ENCODE measurements around the gene MSH5. TPM values are rescaled to one million over a fixed set of nuclear protein-coding genes. Genes with fewer than 3 reads are reported as not detected.
A peak's percentile ranks its signal among the peaks of the same experiment; 100 is the strongest.
"Not testable (repeated sequence)": the region's sequence is repeated elsewhere in the genome, so short reads cannot be mapped to it uniquely, and the experiment has no call there.

MSH5 gene
- total RNA-seq, 2 donors from 2014 or later: 6.7 to 12.9 TPM

GRCh38 chr6:31785475-31785874, 45.7 kb downstream of the MSH5 start:
- Histone ChIP-seq H3K4me3 (no peak overlapping the region), H3K27ac (no peak overlapping the region), H3K27me3 (no peaks in the 10 kb centered on the region), H3K36me3 (replicated peaks in 1 of 2; ENCODE audit: insufficient read depth in 1 of 2, low read depth in 2 of 2) (peaks cover 0 to 29% of the 10 kb centered on the region in 2 donors), H3K4me1 (no peaks in the 10 kb centered on the region), H3K9me3 (no peaks in the 10 kb centered on the region)
- no peak for TF ChIP-seq POLR2A (IDR thresholded peaks at IDR 0.05)
- ATAC-seq: no peak
- no peak for DNase-seq
- intact Hi-C loops (cut with DNase I): no loop called here
- 91 to 96% methylated on average over 10 to 11 of the region's 11 CpGs for WGBS, 2 donors

- ATAC-seq (no peak), DNase-seq (peak; percentile 39 to 68 (median 47))
- Histone ChIP-seq H3K27me3 (no peaks in the 10 kb centered on the region), H3K4me1 (peaks cover 22% of the 10 kb centered on the region), H3K36me3 (replicated peaks in 1 of 2; ENCODE audit: insufficient read depth in 1 of 2, low read depth in 2 of 2) (peaks cover 0 to 3% of the 10 kb centered on the region in 2 donors), H3K9me3 (no peaks in the 10 kb centered on the region), H3K4me3 (no peak overlapping the region), H3K27ac (no peak overlapping the region)
- 65 to 70% methylated on average over 10 to 12 of the region's 12 CpGs for WGBS, 2 donors
- intact Hi-C loops (cut with DNase I): no loop called here
- no peak for TF ChIP-seq POLR2A (IDR thresholded peaks at IDR 0.05)
- TF ChIP-seq, protein P1, sequence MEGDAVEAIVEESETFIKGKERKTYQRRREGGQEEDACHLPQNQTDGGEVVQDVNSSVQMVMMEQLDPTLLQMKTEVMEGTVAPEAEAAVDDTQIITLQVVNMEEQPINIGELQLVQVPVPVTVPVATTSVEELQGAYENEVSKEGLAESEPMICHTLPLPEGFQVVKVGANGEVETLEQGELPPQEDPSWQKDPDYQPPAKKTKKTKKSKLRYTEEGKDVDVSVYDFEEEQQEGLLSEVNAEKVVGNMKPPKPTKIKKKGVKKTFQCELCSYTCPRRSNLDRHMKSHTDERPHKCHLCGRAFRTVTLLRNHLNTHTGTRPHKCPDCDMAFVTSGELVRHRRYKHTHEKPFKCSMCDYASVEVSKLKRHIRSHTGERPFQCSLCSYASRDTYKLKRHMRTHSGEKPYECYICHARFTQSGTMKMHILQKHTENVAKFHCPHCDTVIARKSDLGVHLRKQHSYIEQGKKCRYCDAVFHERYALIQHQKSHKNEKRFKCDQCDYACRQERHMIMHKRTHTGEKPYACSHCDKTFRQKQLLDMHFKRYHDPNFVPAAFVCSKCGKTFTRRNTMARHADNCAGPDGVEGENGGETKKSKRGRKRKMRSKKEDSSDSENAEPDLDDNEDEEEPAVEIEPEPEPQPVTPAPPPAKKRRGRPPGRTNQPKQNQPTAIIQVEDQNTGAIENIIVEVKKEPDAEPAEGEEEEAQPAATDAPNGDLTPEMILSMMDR (IDR thresholded peaks at IDR 0.05): peak in 6 of 7 experiments; percentile 34 to 66 (median 50)
Observed at GRCh38 chr6:31791324-31792089, 51.7 kb downstream of the MSH5 start.

DNA sequence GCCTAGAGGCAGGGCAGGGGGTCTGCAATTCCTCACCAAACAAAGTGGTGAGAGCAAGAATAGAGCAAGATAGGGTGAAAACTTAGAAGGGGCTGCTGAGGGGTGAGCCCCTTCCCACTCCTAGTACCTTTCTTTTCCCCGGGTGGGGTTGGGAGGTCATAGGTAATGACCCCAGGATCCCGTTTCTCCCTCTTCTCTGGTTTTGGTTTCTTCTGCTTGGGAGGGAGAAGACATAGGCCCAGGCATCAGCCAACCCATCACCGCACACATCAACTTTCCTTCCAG, 52.2 kb downstream of the MSH5 start:
- TF ChIP-seq, protein P1 (IDR thresholded peaks at IDR 0.05): no peak
- TF ChIP-seq POLR2A (IDR thresholded peaks at IDR 0.05): no peak
- no peaks in the 10 kb centered on the region for H3K27me3 ChIP-seq
- H3K4me3 ChIP-seq: no peak overlapping the region
- 76 to 87% methylated on average over 3 of the region's 3 CpGs for WGBS, 2 donors
- no peak overlapping the region for H3K27ac ChIP-seq
- intact Hi-C loops (cut with DNase I): no loop called here
- H3K36me3 ChIP-seq (replicated peaks in 1 of 2; ENCODE audit: insufficient read depth in 1 of 2, low read depth in 2 of 2): peaks cover 0 to 3% of the 10 kb centered on the region in 2 donors
- DNase-seq: no peak
- H3K4me1 ChIP-seq: peaks cover 22% of the 10 kb centered on the region
- no peak for ATAC-seq
- H3K9me3 ChIP-seq: no peaks in the 10 kb centered on the region

- Histone ChIP-seq H3K36me3 (replicated peaks in 1 of 2; ENCODE audit: insufficient read depth in 1 of 2, low read depth in 2 of 2) (peaks cover 0 to 3% of the 10 kb centered on the region in 2 donors), H3K27me3 (no peaks in the 10 kb centered on the region), H3K27ac (no peak overlapping the region), H3K4me1 (peaks cover 22% of the 10 kb centered on the region), H3K9me3 (no peaks in the 10 kb centered on the region), H3K4me3 (no peak overlapping the region)
- intact Hi-C loops (cut with DNase I): no loop called here
- WGBS, 2 donors: 83 to 85% methylated on average over 4 to 12 of the region's 12 CpGs
- ATAC-seq: no peak
- TF ChIP-seq, protein P1 (IDR thresholded peaks at IDR 0.05): no peak
- TF ChIP-seq POLR2A (IDR thresholded peaks at IDR 0.05): no peak
- DNase-seq: no peak
Observed at GRCh38 chr6:31792761-31793171, 53.0 kb downstream of the MSH5 start.

- H3K36me3 ChIP-seq (replicated peaks in 1 of 2; ENCODE audit: insufficient read depth in 1 of 2, low read depth in 2 of 2); ATAC-seq; intact Hi-C loops (cut with DNase I); H3K27me3 ChIP-seq; H3K9me3 ChIP-seq; DNase-seq; H3K4me3 ChIP-seq: not testable (repeated sequence)
- 82 to 89% methylated on average over 6 of the region's 6 CpGs for WGBS, 2 donors
- Histone ChIP-seq H3K27ac (peak overlapping the region in 1 of 4 donors; percentile 95), H3K4me1 (peaks cover 22% of the 10 kb centered on the region)
Observed at GRCh38 chr6:31793927-31794245, 54.1 kb downstream of the MSH5 start.
